ENCODE data around the gene EID2B. TPM values are rescaled to one million over a fixed set of nuclear protein-coding genes. Genes with fewer than 3 reads are reported as not detected.

EID2B gene
- total and polyA plus RNA-seq, 2 of the 13 experiments (the other 11 are each of a cell fraction or from before 2014, with no cell fraction given): 2.5 to 3.7 TPM

- TF ChIP-seq GMEB2 (CRISPR knock-in tag; IDR thresholded peaks at IDR 0.05; ENCODE audit: low read depth) (peak; percentile 46; the same call in 1 of the 2 replicates), TMF1 (CRISPR knock-in tag; IDR thresholded peaks at IDR 0.05; ENCODE audit: low read depth) (no peak), AKAP8 (CRISPR knock-in tag; IDR thresholded peaks at IDR 0.05) (no peak), KLF11 (CRISPR knock-in tag; IDR thresholded peaks at IDR 0.05) (no peak), ZNF614 (CRISPR knock-in tag; IDR thresholded peaks at IDR 0.05; ENCODE audit: borderline replicate concordance) (no peak; the same call in 1 of the 2 replicates), POLR2G (IDR thresholded peaks at IDR 0.05; ENCODE audit: low read depth, low read length) (peak; percentile 75), ZNF563 (CRISPR knock-in tag; IDR thresholded peaks at IDR 0.05) (peak; percentile 38; the same call in 1 of the 2 replicates), HINFP (CRISPR knock-in tag; IDR thresholded peaks at IDR 0.05; ENCODE audit: low read depth) (no peak), ZNF724P (CRISPR knock-in tag; IDR thresholded peaks at IDR 0.05; ENCODE audit: borderline replicate concordance) (no peak), EEA1 (CRISPR knock-in tag; IDR thresholded peaks at IDR 0.05; ENCODE audit: borderline replicate concordance) (0 out of 2 replicates have a peak, but pooled peaks have one; percentile 62), ZNF768 (CRISPR knock-in tag; IDR thresholded peaks at IDR 0.05) (peak; percentile 46; the same call in 1 of the 2 replicates), ZNF136 (CRISPR knock-in tag; IDR thresholded peaks at IDR 0.05; ENCODE audit: low read depth) (no peak), LRRFIP1 (CRISPR knock-in tag; conservative IDR thresholded peaks at IDR 0.05) (no peak), FOXJ3 (CRISPR knock-in tag; IDR thresholded peaks at IDR 0.05; ENCODE audit: borderline replicate concordance) (no peak), AHR (CRISPR knock-in tag; IDR thresholded peaks at IDR 0.05) (peak; percentile 81; the same call in 1 of the 2 replicates), STAT5B (CRISPR knock-in tag; IDR thresholded peaks at IDR 0.05) (no peak), ZBTB8A (CRISPR knock-in tag; IDR thresholded peaks at IDR 0.05; ENCODE audit: borderline replicate concordance, low read depth) (0 out of 2 replicates have a peak, but pooled peaks have one; percentile 52), ZNF747 (CRISPR knock-in tag; IDR thresholded peaks at IDR 0.05; ENCODE audit: borderline replicate concordance) (no peak)
- TF ChIP-seq, protein P1, sequence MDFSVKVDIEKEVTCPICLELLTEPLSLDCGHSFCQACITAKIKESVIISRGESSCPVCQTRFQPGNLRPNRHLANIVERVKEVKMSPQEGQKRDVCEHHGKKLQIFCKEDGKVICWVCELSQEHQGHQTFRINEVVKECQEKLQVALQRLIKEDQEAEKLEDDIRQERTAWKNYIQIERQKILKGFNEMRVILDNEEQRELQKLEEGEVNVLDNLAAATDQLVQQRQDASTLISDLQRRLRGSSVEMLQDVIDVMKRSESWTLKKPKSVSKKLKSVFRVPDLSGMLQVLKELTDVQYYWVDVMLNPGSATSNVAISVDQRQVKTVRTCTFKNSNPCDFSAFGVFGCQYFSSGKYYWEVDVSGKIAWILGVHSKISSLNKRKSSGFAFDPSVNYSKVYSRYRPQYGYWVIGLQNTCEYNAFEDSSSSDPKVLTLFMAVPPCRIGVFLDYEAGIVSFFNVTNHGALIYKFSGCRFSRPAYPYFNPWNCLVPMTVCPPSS (IDR thresholded peaks at IDR 0.05): no peak
- TF ChIP-seq, protein P2, sequence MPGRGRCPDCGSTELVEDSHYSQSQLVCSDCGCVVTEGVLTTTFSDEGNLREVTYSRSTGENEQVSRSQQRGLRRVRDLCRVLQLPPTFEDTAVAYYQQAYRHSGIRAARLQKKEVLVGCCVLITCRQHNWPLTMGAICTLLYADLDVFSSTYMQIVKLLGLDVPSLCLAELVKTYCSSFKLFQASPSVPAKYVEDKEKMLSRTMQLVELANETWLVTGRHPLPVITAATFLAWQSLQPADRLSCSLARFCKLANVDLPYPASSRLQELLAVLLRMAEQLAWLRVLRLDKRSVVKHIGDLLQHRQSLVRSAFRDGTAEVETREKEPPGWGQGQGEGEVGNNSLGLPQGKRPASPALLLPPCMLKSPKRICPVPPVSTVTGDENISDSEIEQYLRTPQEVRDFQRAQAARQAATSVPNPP (CRISPR knock-in tag; IDR thresholded peaks at IDR 0.05): no peak
Observed at GRCh38 chr19:39532233-39533002, at the start of gene EID2B (continued).

Measured in HepG2 (cell line).